ENCODE measurements around the gene SETBP1. TPM values are rescaled to one million over a fixed set of nuclear protein-coding genes. Genes with fewer than 3 reads are reported as not detected.

The SETBP1 gene
- polyA plus RNA-seq, 2 donors = 1.5 to 1.6 TPM

- Histone ChIP-seq H3K9me3 (ENCODE audit: control insufficient read depth in 2 of 2, insufficient read depth in 1 of 2, low read depth in 1 of 2, low read length in 1 of 2) (no peaks in the 10 kb centered on the region), H3K36me3 (ENCODE audit: control insufficient read depth in 2 of 2, insufficient read depth in 2 of 2, low read length in 1 of 2) (no peaks in the 10 kb centered on the region), H3K27me3 (ENCODE audit: control insufficient read depth in 1 of 2, insufficient read depth in 2 of 2, low read length in 2 of 2) (no peaks in the 10 kb centered on the region), H3K27ac (ENCODE audit: low read depth in 2 of 2, low read length in 1 of 2) (no peak overlapping the region), H3K4me3 (ENCODE audit: low read depth in 1 of 2, low read length in 2 of 2) (no peak overlapping the region), H3K4me1 (ENCODE audit: control insufficient read depth in 2 of 2, insufficient read depth in 2 of 2, low read length in 1 of 2) (peaks cover 0 to 2% of the 10 kb centered on the region in 2 donors)
- WGBS, 2 donors = 96 to 100% methylated on average over 1 of the region's 1 CpG
Measured at GRCh38 chr18:44812426-44812825, 131.7 kb downstream of the SETBP1 start.

DNA sequence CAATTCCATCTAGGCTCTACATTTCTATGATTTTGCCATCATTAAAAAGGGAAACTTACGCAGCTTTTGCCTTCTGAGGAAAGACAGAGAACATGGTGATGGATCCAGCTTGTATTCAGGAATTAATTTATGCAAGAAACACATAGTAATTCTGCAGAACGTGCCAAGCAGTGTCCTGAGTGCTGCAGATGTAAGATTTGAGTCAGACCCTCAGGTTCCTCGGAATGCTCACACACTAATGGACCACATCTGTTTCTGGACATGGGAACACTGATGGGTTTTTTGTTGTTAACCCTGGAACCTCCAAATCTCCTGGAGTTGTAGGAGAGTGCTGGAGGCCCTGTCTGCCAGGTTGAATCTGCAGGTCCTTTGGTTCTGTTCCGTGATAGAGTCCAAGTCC is 132.9 kb downstream of the SETBP1 start:
- Histone ChIP-seq H3K4me3 (ENCODE audit: low read depth in 1 of 2, low read length in 2 of 2) (no peak overlapping the region), H3K36me3 (ENCODE audit: control insufficient read depth in 2 of 2, insufficient read depth in 2 of 2, low read length in 1 of 2) (no peaks in the 10 kb centered on the region), H3K9me3 (ENCODE audit: control insufficient read depth in 2 of 2, insufficient read depth in 1 of 2, low read depth in 1 of 2, low read length in 1 of 2) (no peaks in the 10 kb centered on the region), H3K4me1 (ENCODE audit: control insufficient read depth in 2 of 2, insufficient read depth in 2 of 2, low read length in 1 of 2) (peaks cover 0 to 2% of the 10 kb centered on the region in 2 donors), H3K27ac (ENCODE audit: low read depth in 2 of 2, low read length in 1 of 2) (no peak overlapping the region), H3K27me3 (ENCODE audit: control insufficient read depth in 1 of 2, insufficient read depth in 2 of 2, low read length in 2 of 2) (no peaks in the 10 kb centered on the region)
- 89% methylated on average over 4 of the region's 4 CpGs for WGBS, 2 donors

DNA sequence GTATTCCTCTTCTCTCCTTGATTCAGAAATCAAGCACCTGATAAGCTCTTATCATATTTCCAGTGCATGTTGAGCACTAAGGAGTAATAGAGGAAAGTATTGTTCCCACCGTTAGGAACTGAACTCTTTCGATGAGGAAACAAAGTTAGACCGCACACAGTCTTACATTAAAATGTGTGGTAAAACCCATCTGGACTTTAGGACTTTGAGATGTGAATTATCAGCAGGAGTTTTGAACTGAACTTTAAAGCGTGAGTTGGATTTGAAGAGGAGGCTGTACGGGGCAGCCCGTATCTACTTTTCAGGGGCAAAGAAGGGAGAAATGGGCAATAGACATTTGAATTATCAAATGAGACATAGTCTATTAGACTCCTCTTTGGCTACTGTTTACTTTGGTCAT is 134.4 kb downstream of the SETBP1 start:
- WGBS, 2 donors = 91 to 97% methylated on average over 6 of the region's 6 CpGs
- Histone ChIP-seq H3K4me3 (ENCODE audit: low read depth in 1 of 2, low read length in 2 of 2) (no peak overlapping the region), H3K27ac (ENCODE audit: low read depth in 2 of 2, low read length in 1 of 2) (no peak overlapping the region), H3K9me3 (ENCODE audit: control insufficient read depth in 2 of 2, insufficient read depth in 1 of 2, low read depth in 1 of 2, low read length in 1 of 2) (no peaks in the 10 kb centered on the region), H3K27me3 (ENCODE audit: control insufficient read depth in 1 of 2, insufficient read depth in 2 of 2, low read length in 2 of 2) (no peaks in the 10 kb centered on the region), H3K36me3 (ENCODE audit: control insufficient read depth in 2 of 2, insufficient read depth in 2 of 2, low read length in 1 of 2) (no peaks in the 10 kb centered on the region), H3K4me1 (ENCODE audit: control insufficient read depth in 2 of 2, insufficient read depth in 2 of 2, low read length in 1 of 2) (peaks cover 0 to 4% of the 10 kb centered on the region in 2 donors)

- WGBS, 2 donors = 84 to 89% methylated on average over 3 of the region's 3 CpGs
Measured at GRCh38 chr18:44816050-44816449, 135.4 kb downstream of the SETBP1 start.

GRCh38 chr18:44816477-44816876 is 135.8 kb downstream of the SETBP1 start:
- Histone ChIP-seq H3K27ac (ENCODE audit: low read depth in 2 of 2, low read length in 1 of 2) (no peak overlapping the region), H3K9me3 (ENCODE audit: control insufficient read depth in 2 of 2, insufficient read depth in 1 of 2, low read depth in 1 of 2, low read length in 1 of 2) (no peaks in the 10 kb centered on the region), H3K4me3 (ENCODE audit: low read depth in 1 of 2, low read length in 2 of 2) (no peak overlapping the region), H3K27me3 (ENCODE audit: control insufficient read depth in 1 of 2, insufficient read depth in 2 of 2, low read length in 2 of 2) (no peaks in the 10 kb centered on the region), H3K36me3 (ENCODE audit: control insufficient read depth in 2 of 2, insufficient read depth in 2 of 2, low read length in 1 of 2) (no peaks in the 10 kb centered on the region), H3K4me1 (ENCODE audit: control insufficient read depth in 2 of 2, insufficient read depth in 2 of 2, low read length in 1 of 2) (peaks cover 0 to 4% of the 10 kb centered on the region in 2 donors)
- WGBS, 2 donors = 90 to 94% methylated on average over 6 of the region's 6 CpGs

More at GRCh38 chr18:44816050-44816449, 135.4 kb downstream of the SETBP1 start:
- Histone ChIP-seq H3K9me3 (ENCODE audit: control insufficient read depth in 2 of 2, insufficient read depth in 1 of 2, low read depth in 1 of 2, low read length in 1 of 2) (no peaks in the 10 kb centered on the region), H3K27me3 (ENCODE audit: control insufficient read depth in 1 of 2, insufficient read depth in 2 of 2, low read length in 2 of 2) (no peaks in the 10 kb centered on the region), H3K36me3 (ENCODE audit: control insufficient read depth in 2 of 2, insufficient read depth in 2 of 2, low read length in 1 of 2) (no peaks in the 10 kb centered on the region), H3K27ac (ENCODE audit: low read depth in 2 of 2, low read length in 1 of 2) (no peak overlapping the region), H3K4me3 (ENCODE audit: low read depth in 1 of 2, low read length in 2 of 2) (no peak overlapping the region), H3K4me1 (ENCODE audit: control insufficient read depth in 2 of 2, insufficient read depth in 2 of 2, low read length in 1 of 2) (peaks cover 0 to 4% of the 10 kb centered on the region in 2 donors)

DNA sequence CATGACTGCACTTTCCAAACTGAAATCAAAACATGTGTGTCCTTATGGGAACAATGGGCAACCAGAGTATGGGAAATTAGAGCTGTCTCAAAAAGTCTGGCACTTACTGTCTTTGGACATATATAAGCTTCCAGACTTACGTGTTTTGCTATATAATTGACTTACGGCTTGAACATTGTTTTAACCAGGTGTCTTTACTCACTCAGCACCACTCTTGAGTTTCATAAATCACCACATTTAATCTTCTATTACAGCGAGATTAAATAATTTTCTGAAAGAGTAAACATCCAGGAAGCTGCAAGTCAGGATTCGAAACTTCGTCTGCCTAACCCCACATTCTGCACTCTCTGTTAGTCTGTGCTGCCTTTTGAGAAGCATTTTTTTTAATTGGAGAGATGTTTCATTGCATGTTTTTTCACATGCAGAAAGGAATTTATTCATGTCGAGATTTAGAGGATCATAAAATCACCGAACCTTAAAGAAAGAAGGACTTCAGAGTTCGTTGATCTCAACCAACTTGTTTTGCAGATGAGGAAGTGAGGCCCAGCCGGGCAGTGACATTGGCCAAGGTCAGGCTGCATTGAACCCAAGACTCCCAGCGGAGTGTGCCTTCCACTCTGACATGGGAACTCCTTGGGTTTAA is 137.3 kb downstream of the SETBP1 start:
- no peak overlapping the region for H3K4me3 ChIP-seq (ENCODE audit: low read depth in 1 of 2, low read length in 2 of 2)
- no peaks in the 10 kb centered on the region for H3K36me3 ChIP-seq (ENCODE audit: control insufficient read depth in 2 of 2, insufficient read depth in 2 of 2, low read length in 1 of 2)
- peaks cover 0 to 2% of the 10 kb centered on the region in 2 donors for H3K4me1 ChIP-seq (ENCODE audit: control insufficient read depth in 2 of 2, insufficient read depth in 2 of 2, low read length in 1 of 2)
- 54 to 57% methylated on average over 10 of the region's 10 CpGs for WGBS, 2 donors
- H3K27ac ChIP-seq (ENCODE audit: low read depth in 2 of 2, low read length in 1 of 2) = peak overlapping the region; percentile 15 to 77
- no peaks in the 10 kb centered on the region for H3K27me3 ChIP-seq (ENCODE audit: control insufficient read depth in 1 of 2, insufficient read depth in 2 of 2, low read length in 2 of 2)
- no peaks in the 10 kb centered on the region for H3K9me3 ChIP-seq (ENCODE audit: control insufficient read depth in 2 of 2, insufficient read depth in 1 of 2, low read depth in 1 of 2, low read length in 1 of 2)

- Histone ChIP-seq H3K4me1 (ENCODE audit: control insufficient read depth in 2 of 2, insufficient read depth in 2 of 2, low read length in 1 of 2) (peaks cover 0 to 2% of the 10 kb centered on the region in 2 donors), H3K27me3 (ENCODE audit: control insufficient read depth in 1 of 2, insufficient read depth in 2 of 2, low read length in 2 of 2) (no peaks in the 10 kb centered on the region), H3K4me3 (ENCODE audit: low read depth in 1 of 2, low read length in 2 of 2) (no peak overlapping the region), H3K27ac (ENCODE audit: low read depth in 2 of 2, low read length in 1 of 2) (no peak overlapping the region), H3K36me3 (ENCODE audit: control insufficient read depth in 2 of 2, insufficient read depth in 2 of 2, low read length in 1 of 2) (no peaks in the 10 kb centered on the region), H3K9me3 (ENCODE audit: control insufficient read depth in 2 of 2, insufficient read depth in 1 of 2, low read depth in 1 of 2, low read length in 1 of 2) (no peaks in the 10 kb centered on the region)
- WGBS, 2 donors = 80 to 81% methylated on average over 7 of the region's 7 CpGs
Measured at GRCh38 chr18:44818668-44819403, 138.1 kb downstream of the SETBP1 start.

- Histone ChIP-seq H3K27ac (ENCODE audit: low read depth in 2 of 2, low read length in 1 of 2) (peak overlapping the region; percentile 26 to 33), H3K4me1 (ENCODE audit: control insufficient read depth in 2 of 2, insufficient read depth in 2 of 2, low read length in 1 of 2) (peaks cover 2 to 3% of the 10 kb centered on the region in 2 donors), H3K4me3 (ENCODE audit: low read depth in 1 of 2, low read length in 2 of 2) (no peak overlapping the region), H3K36me3 (ENCODE audit: control insufficient read depth in 2 of 2, insufficient read depth in 2 of 2, low read length in 1 of 2) (no peaks in the 10 kb centered on the region), H3K27me3 (ENCODE audit: control insufficient read depth in 1 of 2, insufficient read depth in 2 of 2, low read length in 2 of 2) (no peaks in the 10 kb centered on the region), H3K9me3 (ENCODE audit: control insufficient read depth in 2 of 2, insufficient read depth in 1 of 2, low read depth in 1 of 2, low read length in 1 of 2) (no peaks in the 10 kb centered on the region)
- WGBS, 2 donors = 79 to 80% methylated on average over 6 of the region's 6 CpGs
Measured at GRCh38 chr18:44819944-44820510, 139.3 kb downstream of the SETBP1 start.

DNA sequence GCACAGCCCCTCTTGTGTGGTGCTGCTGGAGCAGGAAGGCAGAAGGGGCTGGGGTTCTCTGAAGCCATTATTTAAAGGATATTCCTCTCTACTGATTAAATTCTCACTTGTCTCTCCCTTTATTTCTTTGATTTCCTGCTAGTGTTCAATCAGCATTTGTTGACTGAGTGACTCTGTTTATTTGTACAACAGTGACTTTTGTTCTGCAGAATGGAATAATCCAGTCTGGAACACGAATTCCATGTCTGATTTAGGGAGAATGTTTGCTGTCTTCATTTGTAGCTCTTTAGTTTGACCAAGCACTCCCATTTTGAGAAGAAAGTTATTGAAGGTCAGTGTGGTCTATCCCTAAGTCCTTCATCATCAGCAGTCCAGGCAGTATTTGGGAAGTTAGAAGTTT is 141.2 kb downstream of the SETBP1 start:
- 44 to 58% methylated on average over 1 of the region's 1 CpG for WGBS, 2 donors
- H3K4me1 ChIP-seq (ENCODE audit: control insufficient read depth in 2 of 2, insufficient read depth in 2 of 2, low read length in 1 of 2) = peaks cover 2 to 3% of the 10 kb centered on the region in 2 donors
- H3K27ac ChIP-seq (ENCODE audit: low read depth in 2 of 2, low read length in 1 of 2) = no peak overlapping the region
- H3K36me3 ChIP-seq (ENCODE audit: control insufficient read depth in 2 of 2, insufficient read depth in 2 of 2, low read length in 1 of 2) = no peaks in the 10 kb centered on the region
- no peak overlapping the region for H3K4me3 ChIP-seq (ENCODE audit: low read depth in 1 of 2, low read length in 2 of 2)
- H3K9me3 ChIP-seq (ENCODE audit: control insufficient read depth in 2 of 2, insufficient read depth in 1 of 2, low read depth in 1 of 2, low read length in 1 of 2) = no peaks in the 10 kb centered on the region
- no peaks in the 10 kb centered on the region for H3K27me3 ChIP-seq (ENCODE audit: control insufficient read depth in 1 of 2, insufficient read depth in 2 of 2, low read length in 2 of 2)
